K562 (cell line): ENCODE data around the gene PRKAG2. TPM values are rescaled to one million over a fixed set of nuclear protein-coding genes. Genes with fewer than 3 reads are reported as not detected.

Source experiments
- ATAC-seq: fragments of 200-7000 bp; cut with Tn5 transposase; 3 replicates; pipeline ENCODE4 v1.9.1; 2020; ENCODE audit warnings: moderate library complexity
- BruUV-seq: library from RNA; stranded (reverse); fragments of 400-500 nt; replicated peaks from 2 replicates; lab custom pipeline; 2021; lab: Mats Ljungman, UMichigan
- CTCF ChIA-PET: fragments of 300-600 bp; formaldehyde crosslinking; extraction: SDS; loops from one replicate; lab custom pipeline; 2021; ENCODE audit warnings: low intra/inter-chr PET ratio; lab: Yijun Ruan, JAX
- POLR2A ChIA-PET: fragments of 300-600, 350-650 bp; sonication (Branson Sonifier 250); formaldehyde crosslinking; extraction: SDS; loops from one replicate; lab custom pipeline; 2021; ENCODE audit warnings: antibody characterized with exemption, inconsistent platforms; lab: Yijun Ruan, JAX
- DNase-seq, 4 experiments: peaks; one replicate each; pipeline versions ENCODE4 v3.0.0 to v3.0.0-alpha.2; 2011 to 2018; ENCODE audit warnings: low spot score in 3 of 4, mixed read lengths in 3 of 4; ENCODE audit errors: extremely low read depth in 1 of 4
- FAIRE-seq: peaks from 2 replicates; lab custom pipeline; 2011; peaks lifted over from hg19 to GRCh38; lab: Jason Lieb, UNC
- H2AFZ ChIP-seq: 2 replicates; pipeline ENCODE4 v1.6.0; 2011; ENCODE audit warnings: low read depth, low read length, control low read depth, inconsistent platforms
- H3K27ac ChIP-seq: fragments of 200-600 bp; 3 replicates; pipeline ENCODE4 v1.8.0; 2011; ENCODE audit warnings: low read depth, mild to moderate bottlenecking, control low read depth, inconsistent platforms, low read length, moderate library complexity, mixed read lengths; ENCODE audit errors: extremely low read depth
- H3K27me3 ChIP-seq, 2 experiments: fragments of 300-600 bp in 1 of 2; 2 replicates in 1 of 2; 3 replicates in 1 of 2; pipeline versions ENCODE4 v1.6.0 to v1.8.0; 2011; ENCODE audit warnings: inconsistent platforms in 2 of 2, low read length in 2 of 2, mild to moderate bottlenecking in 1 of 2, mixed read lengths in 1 of 2, moderate library complexity in 1 of 2; ENCODE audit not compliant: control insufficient read depth in 2 of 2, insufficient read depth in 2 of 2
- H3K36me3 ChIP-seq: fragments of 300-600 bp; 3 replicates; pipeline ENCODE4 v1.8.0; 2011; ENCODE audit warnings: mild to moderate bottlenecking, low read length, inconsistent platforms; ENCODE audit not compliant: control insufficient read depth, insufficient read depth
- H3K4me1 ChIP-seq, 2 experiments: fragments of 200-600 bp in 1 of 2; replicated peaks in 1 of 2; 2 replicates in 1 of 2; 3 replicates in 1 of 2; pipeline versions ENCODE4 v1.5.1 to v1.8.0; 2011; ENCODE audit warnings: inconsistent platforms in 2 of 2, low read length in 2 of 2, mild to moderate bottlenecking in 1 of 2, mixed read lengths in 1 of 2, moderate library complexity in 1 of 2; ENCODE audit not compliant: control insufficient read depth in 2 of 2, insufficient read depth in 2 of 2
- H3K4me2 ChIP-seq: 2 replicates; pipeline ENCODE4 v1.6.1; 2011; ENCODE audit warnings: low read length, control low read depth, inconsistent platforms, mixed read lengths; ENCODE audit not compliant: insufficient read depth
- H3K4me3 ChIP-seq: fragments of 200-600 bp; sonication (generic), shearing (Covaris generic); 2 replicates; pipeline ENCODE4 v1.5.1; 2016; ENCODE audit warnings: control low read depth, inconsistent platforms
- H3K79me2 ChIP-seq: fragments of 200-600 bp; 3 replicates; pipeline ENCODE4 v1.8.0; 2011; ENCODE audit warnings: low read length, inconsistent platforms; ENCODE audit not compliant: control insufficient read depth, insufficient read depth
- H3K9ac ChIP-seq, 2 experiments: 2 replicates each; pipeline versions ENCODE4 v1.6.0 to v1.6.1; 2011; ENCODE audit warnings: low read depth in 2 of 2, low read length in 2 of 2, control low read depth in 1 of 2, inconsistent platforms in 1 of 2, mild to moderate bottlenecking in 1 of 2, mixed read lengths in 1 of 2; ENCODE audit not compliant: insufficient read depth in 1 of 2
- H3K9me1 ChIP-seq: one replicate; pipeline ENCODE4 v1.6.0; 2011; ENCODE audit warnings: inconsistent platforms, mild to moderate bottlenecking, low read length, moderate library complexity; ENCODE audit not compliant: control insufficient read depth, insufficient read depth
- H3K9me3 ChIP-seq: replicated peaks from 2 replicates; pipeline ENCODE4 v1.5.1; 2011; ENCODE audit warnings: low read depth, low read length, inconsistent platforms; ENCODE audit not compliant: control insufficient read depth, insufficient read depth
- H4K20me1 ChIP-seq: replicated peaks from 2 replicates; pipeline ENCODE4 v1.6.1; 2011; ENCODE audit warnings: low read length, inconsistent platforms, mixed read lengths; ENCODE audit not compliant: control insufficient read depth, insufficient read depth
- ATF1 ChIP-seq, 2 experiments: fragments of 450-650 bp in 1 of 2; IDR thresholded peaks; 2 replicates each; pipeline ENCODE4 v1.6.1; 2016; ENCODE audit warnings: missing compliant biosample characterization in 1 of 2, missing genetic modification characterization in 1 of 2
- C11orf30 ChIP-seq: fragments of 450-650 bp; IDR thresholded peaks from 2 replicates; pipeline ENCODE4 v1.6.1; 2016; ENCODE audit warnings: low read depth, mild to moderate bottlenecking
- CCAR2 ChIP-seq: fragments of 200-400 bp; formaldehyde crosslinking; IDR thresholded peaks from 2 replicates; pipeline ENCODE4 v1.6.1; 2017; ENCODE audit warnings: mild to moderate bottlenecking, low read depth, low read length
- E2F3 ChIP-seq: fragments of 250-450 bp; sonication (Bioruptor Pico); IDR thresholded peaks from 2 replicates; pipeline ENCODE4 v1.4.0; 2020; ENCODE audit warnings: mild to moderate bottlenecking
- HNRNPUL1 ChIP-seq: fragments of 200-400 bp; formaldehyde crosslinking; IDR thresholded peaks from 2 replicates; pipeline ENCODE4 v1.6.1; 2017; ENCODE audit warnings: low read length
- LEF1 ChIP-seq: fragments of 450-650 bp; IDR thresholded peaks from 2 replicates; pipeline ENCODE4 v1.6.1; 2016; ENCODE audit warnings: mild to moderate bottlenecking
- MAFF ChIP-seq: IDR thresholded peaks from 2 replicates; pipeline ENCODE4 v1.6.1; 2012; ENCODE audit warnings: low read length, improper control_type of control experiment
- MAFK ChIP-seq: IDR thresholded peaks from 2 replicates; pipeline ENCODE4 v1.6.1; 2011; ENCODE audit warnings: low read length, improper control_type of control experiment
- MAX ChIP-seq: sonication (generic); formaldehyde crosslinking; IDR thresholded peaks from 2 replicates; pipeline ENCODE4 v1.9.0; 2022; ENCODE audit warnings: mild to moderate bottlenecking, missing genetic modification reagents
- NFE2 ChIP-seq: IDR thresholded peaks from 2 replicates; pipeline ENCODE4 v1.6.1; 2014; ENCODE audit warnings: antibody characterized with exemption, low read depth
- NRF1 ChIP-seq, 2 experiments: fragments of 450-650 bp; IDR thresholded peaks in 1 of 2; conservative IDR thresholded peaks in 1 of 2; 2 replicates each; pipeline ENCODE4 v1.6.1; 2014; ENCODE audit warnings: mild to moderate bottlenecking in 2 of 2
- POLR3G ChIP-seq: IDR thresholded peaks from 2 replicates; pipeline ENCODE4 v1.6.1; 2011; ENCODE audit not compliant: insufficient read length, insufficient replicate concordance; ENCODE audit errors: extremely low read depth
- SP1 ChIP-seq: sonication (generic); formaldehyde crosslinking; IDR thresholded peaks from 2 replicates; pipeline ENCODE4 v1.8.1; 2022; ENCODE audit warnings: mild to moderate bottlenecking, missing genetic modification reagents
- SRF ChIP-seq, 2 experiments: fragments of 250-450, 450-650 bp in 1 of 2; sonication (Bioruptor Pico) in 1 of 2; sonication (generic) in 1 of 2; formaldehyde crosslinking; IDR thresholded peaks; 2 replicates each; pipeline versions ENCODE4 v1.5.0 to v1.5.1; 2020 to 2022; ENCODE audit warnings: mild to moderate bottlenecking in 1 of 2, missing genetic modification reagents in 1 of 2
- TBP ChIP-seq: optimal IDR thresholded peaks from 2 replicates; pipeline ENCODE3; 2011; ENCODE audit warnings: low read depth, low read length, improper control_type of control experiment
- ZNF408 ChIP-seq: fragments of 250-450 bp; sonication (Bioruptor Pico); IDR thresholded peaks from 2 replicates; pipeline ENCODE4 v1.4.0; 2020; ENCODE audit warnings: low read depth, mild to moderate bottlenecking, moderate library complexity
- ZNF449 ChIP-seq: fragments of 250-450 bp; sonication (Bioruptor Pico); IDR thresholded peaks from 2 replicates; pipeline ENCODE4 v1.8.0; 2022; ENCODE audit warnings: moderate library complexity, mild to moderate bottlenecking, inconsistent platforms
- ZNF639 ChIP-seq, 2 experiments: fragments of 200-800 bp in 1 of 2; sonication (Bioruptor generic) in 1 of 2; sonication (generic) in 1 of 2; formaldehyde crosslinking in 1 of 2; IDR thresholded peaks in 1 of 2; conservative IDR thresholded peaks in 1 of 2; 2 replicates each; pipeline versions ENCODE4 v1.5.0 to v1.6.1; 2016 to 2020; ENCODE audit warnings: missing compliant biosample characterization in 1 of 2, missing genetic modification characterization in 1 of 2, missing genetic modification reagents in 1 of 2
- ZNF695 ChIP-seq: fragments of 450-650 bp; formaldehyde crosslinking; IDR thresholded peaks from 2 replicates; pipeline ENCODE4 v1.4.0; 2020; ENCODE audit warnings: mild to moderate bottlenecking, moderate library complexity
- WGBS: fragments of 100-300 bp; shearing (Covaris generic); methylation state at CpG from one replicate; pipeline ENCODE4 v1.1.6; 2016; ENCODE audit warnings: low coverage, mixed read lengths; ENCODE audit not compliant: insufficient coverage; ENCODE audit errors: missing lambda C conversion rate; 5-methylcytosine and 5-hydroxymethylcytosine counted together
- in situ Hi-C: fragments of 300-500 bp; cut with MboI; formaldehyde crosslinking; loops from 4 replicates; pipeline ENCODE4 v1.15.0; 2018; ENCODE audit warnings: inconsistent platforms, mixed read lengths
- intact Hi-C: fragments of 100-400 bp; cut with micrococcal nuclease; formaldehyde crosslinking; loops from 2 replicates; pipeline ENCODE4 v1.14.2; 2022
- polyA plus RNA-seq, 8 experiments: library from polyadenylated mRNA; depleted of rRNA in 4 of 8; stranded (reverse) in 5 of 8; unstranded in 3 of 8; fragments of >200 nt; fragmentation: Nextera tagmentation in 2 of 8; fragmentation: Illumina TruSeq in 1 of 8; extraction: Ambion mirVana in 2 of 8; extraction: Trizol in 1 of 8; gene quantifications; 2 replicates each; pipeline versions ENCODE4 v1.2.1 to v1.2.3, GENCODE V29; 2011 to 2014; ENCODE audit warnings: inconsistent platforms in 1 of 8, missing spikeins in 1 of 8
- total RNA-seq, 7 experiments: library from RNA; depleted of rRNA in 6 of 7; stranded (reverse); fragments of >200 nt in 6 of 7; fragmentation: Illumina TruSeq in 2 of 7; extraction: Trizol in 2 of 7; gene quantifications; 2 replicates each; pipeline versions ENCODE4 v1.2.1 to v1.2.3, GENCODE V29; 2011 to 2021; ENCODE audit warnings: low replicate concordance in 1 of 7

Gene PRKAG2
- total and polyA plus RNA-seq, 9 of the 15 experiments (the other 6 are each of a cell fraction or from before 2014, with no cell fraction given) = 0.99 to 5.6 (median 3.3) TPM

- 7% methylated on average over 28 of the region's 28 CpGs for WGBS
- peak; percentile 61; the same call in 1 of the 2 replicates for TF ChIP-seq MAFF
- TF ChIP-seq ZNF639 (CRISPR knock-in tag; conservative IDR thresholded peaks at IDR 0.05 in 1 of 2, IDR thresholded peaks at IDR 0.05 in 1 of 2) = peak in 1 of 2 experiments; percentile 10; a peak in 1 of 4 replicates
- no peak for TF ChIP-seq HNRNPUL1
- peak; percentile 62 for TF ChIP-seq MAFK
- peak; percentile 72 for TF ChIP-seq C11orf30
- no peak for TF ChIP-seq ZNF408 (CRISPR knock-in tag)
- TF ChIP-seq NFE2 = peak; percentile 85
- TF ChIP-seq LEF1 = no peak
- no peak for TF ChIP-seq ZNF449 (CRISPR knock-in tag)
- peak in 1 of 2 experiments; percentile 42; a peak in 2 of 4 replicates for TF ChIP-seq NRF1 (conservative IDR thresholded peaks at IDR 0.05 in 1 of 2, IDR thresholded peaks at IDR 0.05 in 1 of 2)
- TF ChIP-seq ZNF695 = no peak
- no peak for TF ChIP-seq TBP
- TF ChIP-seq SRF (CRISPR knock-in tag; IDR thresholded peaks at IDR 0.05) = peak in 1 of 2 experiments; percentile 46; a peak in 1 of 4 replicates
- 0 out of 2 replicates have a peak, but pooled peaks have one; percentile 5 for TF ChIP-seq E2F3 (CRISPR knock-in tag)
- TF ChIP-seq POLR3G = no peak
- TF ChIP-seq MAX (CRISPR knock-in tag) = 0 out of 2 replicates have a peak, but pooled peaks have one; percentile 21
- TF ChIP-seq CCAR2 = no peak
- TF ChIP-seq SP1 (CRISPR knock-in tag) = 0 out of 2 replicates have a peak, but pooled peaks have one; percentile 39
- no peak for TF ChIP-seq ATF1 (CRISPR knock-in tag; IDR thresholded peaks at IDR 0.05)
- TF ChIP-seq ATF1 (tag; IDR thresholded peaks at IDR 0.05) = peak; percentile 46
Observed at GRCh38 chr7:151632750-151633515, 244.0 kb downstream of the PRKAG2 start.

More at GRCh38 chr7:151632750-151633515, 244.0 kb downstream of the PRKAG2 start:
- H3K79me2 ChIP-seq = no peaks in the 10 kb centered on the region
- H3K9me1 ChIP-seq = no peaks in the 10 kb centered on the region
- peaks cover 5% of the 10 kb centered on the region for H4K20me1 ChIP-seq
- H3K9me3 ChIP-seq = no peaks in the 10 kb centered on the region
- CTCF ChIA-PET = interaction anchor here (0.9 kb wide), 1 partner anchor 157 kb away, joined by 4 read pairs; no protein-coding TSS in a partner anchor
- peaks cover 24 to 33% of the 10 kb centered on the region in 2 experiments for H3K27me3 ChIP-seq
- FAIRE-seq (peak; percentile 68), DNase-seq (peak in 2 of 4 experiments; percentile 48 to 62), ATAC-seq (peak; percentile 73)
- peak overlapping the region; percentile 78 for H2AFZ ChIP-seq
- H3K9ac ChIP-seq = peak overlapping the region in 1 of 2 experiments; percentile 61; a peak in 2 of 4 replicates
- H3K4me2 ChIP-seq = peak overlapping the region; percentile 47
- BruUV-seq = no TSS peak
- intact Hi-C loops (loop anchor here (5.0 to 10.0 kb wide), 3 partner anchors 116 to 268 kb away; partner anchors contain the start of gene RHEB), in situ Hi-C loops (no loop called here)
- H3K4me1 ChIP-seq = peaks cover 6 to 15% of the 10 kb centered on the region in 2 experiments; a peak in 3 of 5 replicates
- peak overlapping the region; percentile 37 for H3K4me3 ChIP-seq
- POLR2A ChIA-PET = interaction anchor here (0.5 to 1.3 kb wide), 7 partner anchors 10 to 1776 kb away, joined by 3 to 4 read pairs (median 3); no protein-coding TSS in a partner anchor
- no peaks in the 10 kb centered on the region for H3K36me3 ChIP-seq
- H3K27ac ChIP-seq = no peak overlapping the region
